ENCODE data around the gene SYT2.

Gene SYT2

DNA sequence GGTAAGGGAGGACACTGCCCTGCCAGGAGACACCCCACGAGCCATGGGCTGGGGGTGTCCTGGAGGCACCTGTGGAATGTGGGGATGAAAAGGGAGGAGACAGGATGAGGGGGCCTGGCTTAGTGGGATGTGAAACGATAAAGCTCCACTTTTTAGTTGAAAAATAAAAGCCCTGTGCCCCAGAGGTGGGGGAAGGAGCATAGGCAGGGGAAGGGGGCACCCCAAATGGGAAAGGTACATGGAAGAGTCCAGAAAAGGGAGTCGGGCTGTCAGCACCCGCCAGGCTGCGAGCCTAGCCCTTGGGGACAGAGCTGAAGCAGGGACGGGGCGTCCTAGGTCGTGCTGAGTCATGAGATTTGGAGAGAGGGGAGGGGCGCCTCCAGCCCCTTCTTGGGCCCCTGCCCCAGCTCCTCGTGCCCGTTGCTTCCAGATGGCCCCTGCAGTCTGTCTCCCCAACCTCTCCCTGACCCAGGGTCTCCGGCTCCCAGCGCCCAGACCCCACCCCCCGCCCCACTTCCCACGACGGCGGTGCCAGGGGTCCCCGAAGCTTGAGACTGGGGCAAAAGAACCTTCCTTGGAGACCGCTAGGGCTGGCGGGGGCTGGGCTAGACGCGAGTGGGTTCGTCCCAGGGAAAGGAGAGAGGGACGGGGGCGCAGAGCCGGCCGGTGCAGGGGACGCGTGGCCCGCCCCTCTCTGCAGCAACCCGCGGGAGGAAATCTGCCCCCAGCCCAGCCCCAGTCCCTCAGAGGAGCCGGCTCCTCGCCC is 795 bp downstream of the SYT2 start:
- no peak overlapping the region for H3K4me2 ChIP-seq (ENCODE audit: low read length)
- no peaks in the 10 kb centered on the region for H4K20me1 ChIP-seq (ENCODE audit: control insufficient read depth, insufficient read depth, low read depth, low read length)
- H3K27ac ChIP-seq (ENCODE audit: low read depth, low read length): no peak overlapping the region
- H3K4me1 ChIP-seq (ENCODE audit: control insufficient read depth, low read length): no peaks in the 10 kb centered on the region
- H3K27me3 ChIP-seq (ENCODE audit: control insufficient read depth, low read length): peaks cover 28% of the 10 kb centered on the region
- no peaks in the 10 kb centered on the region for H3K36me3 ChIP-seq (ENCODE audit: control insufficient read depth, low read length)
- no peaks in the 10 kb centered on the region for H3K9me2 ChIP-seq (replicated peaks; ENCODE audit: control insufficient read depth, low read length)
- H3F3A ChIP-seq (ENCODE audit: control insufficient read depth, insufficient read depth): no peaks in the 10 kb centered on the region
- H3K9me3 ChIP-seq (ENCODE audit: control insufficient read depth, insufficient read depth, low read length): no peaks in the 10 kb centered on the region
- TF ChIP-seq, protein P1, sequence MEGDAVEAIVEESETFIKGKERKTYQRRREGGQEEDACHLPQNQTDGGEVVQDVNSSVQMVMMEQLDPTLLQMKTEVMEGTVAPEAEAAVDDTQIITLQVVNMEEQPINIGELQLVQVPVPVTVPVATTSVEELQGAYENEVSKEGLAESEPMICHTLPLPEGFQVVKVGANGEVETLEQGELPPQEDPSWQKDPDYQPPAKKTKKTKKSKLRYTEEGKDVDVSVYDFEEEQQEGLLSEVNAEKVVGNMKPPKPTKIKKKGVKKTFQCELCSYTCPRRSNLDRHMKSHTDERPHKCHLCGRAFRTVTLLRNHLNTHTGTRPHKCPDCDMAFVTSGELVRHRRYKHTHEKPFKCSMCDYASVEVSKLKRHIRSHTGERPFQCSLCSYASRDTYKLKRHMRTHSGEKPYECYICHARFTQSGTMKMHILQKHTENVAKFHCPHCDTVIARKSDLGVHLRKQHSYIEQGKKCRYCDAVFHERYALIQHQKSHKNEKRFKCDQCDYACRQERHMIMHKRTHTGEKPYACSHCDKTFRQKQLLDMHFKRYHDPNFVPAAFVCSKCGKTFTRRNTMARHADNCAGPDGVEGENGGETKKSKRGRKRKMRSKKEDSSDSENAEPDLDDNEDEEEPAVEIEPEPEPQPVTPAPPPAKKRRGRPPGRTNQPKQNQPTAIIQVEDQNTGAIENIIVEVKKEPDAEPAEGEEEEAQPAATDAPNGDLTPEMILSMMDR (IDR thresholded peaks at IDR 0.05; ENCODE audit: low read depth, low read length, poor library complexity, severe bottlenecking): no peak
- TF ChIP-seq EZH2phosphoT487 (IDR thresholded peaks at IDR 0.05; ENCODE audit: borderline replicate concordance, low read length): no peak
- H3K4me3 ChIP-seq (ENCODE audit: low read length): no peak overlapping the region
- H3K79me2 ChIP-seq (ENCODE audit: control insufficient read depth, low read length): no peaks in the 10 kb centered on the region

DNA sequence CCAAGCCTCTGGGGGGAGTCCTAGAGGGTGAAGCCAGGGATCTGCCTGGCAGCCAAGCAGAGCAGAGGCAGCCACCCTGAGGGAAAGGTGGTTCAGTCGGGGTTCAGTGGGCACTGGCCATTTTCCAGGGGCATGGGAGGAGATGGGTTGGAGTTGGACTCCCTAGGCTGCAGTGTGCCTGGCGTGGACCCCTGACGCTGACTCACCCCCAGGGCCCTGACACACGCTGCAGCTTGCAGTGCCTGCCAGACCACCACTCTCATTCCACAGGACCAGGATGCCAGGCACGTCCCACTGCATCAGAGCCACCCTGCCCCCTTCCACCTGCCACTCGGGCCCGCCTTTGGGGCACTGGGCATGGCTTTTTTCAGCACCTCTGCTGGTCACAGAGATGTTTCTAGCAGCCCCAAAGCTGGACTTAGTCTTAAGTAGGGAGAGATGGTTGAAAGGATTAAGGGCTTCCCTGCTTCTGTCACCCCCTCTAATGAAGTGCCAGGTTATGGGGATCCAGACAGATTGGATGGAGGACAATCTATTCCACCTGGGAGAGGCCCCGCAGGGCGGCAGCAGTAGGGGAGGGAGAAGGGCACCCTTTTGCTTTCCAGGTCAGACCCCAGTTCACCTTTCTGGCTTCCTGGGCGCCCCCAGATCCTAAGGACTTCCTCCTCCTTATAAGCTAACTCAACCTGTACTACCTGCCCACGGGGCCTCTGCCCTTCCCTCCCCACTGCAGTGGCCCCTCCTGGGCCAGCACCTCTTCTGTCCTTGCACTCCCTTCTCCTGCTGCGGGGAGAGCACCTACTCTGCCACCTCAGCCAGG is 1.6 kb downstream of the SYT2 start:
- Histone ChIP-seq H3K36me3 (ENCODE audit: control insufficient read depth, low read length) (no peaks in the 10 kb centered on the region), H3K9me3 (ENCODE audit: control insufficient read depth, insufficient read depth, low read length) (no peaks in the 10 kb centered on the region), H3F3A (ENCODE audit: control insufficient read depth, insufficient read depth) (no peaks in the 10 kb centered on the region), H3K4me3 (ENCODE audit: low read length) (no peak overlapping the region), H3K4me1 (ENCODE audit: control insufficient read depth, low read length) (no peaks in the 10 kb centered on the region), H3K27me3 (ENCODE audit: control insufficient read depth, low read length) (peaks cover 34% of the 10 kb centered on the region), H3K27ac (ENCODE audit: low read depth, low read length) (no peak overlapping the region), H4K20me1 (ENCODE audit: control insufficient read depth, insufficient read depth, low read depth, low read length) (no peaks in the 10 kb centered on the region), H3K4me2 (ENCODE audit: low read length) (no peak overlapping the region), H3K79me2 (ENCODE audit: control insufficient read depth, low read length) (no peaks in the 10 kb centered on the region), H3K9me2 (replicated peaks; ENCODE audit: control insufficient read depth, low read length) (no peaks in the 10 kb centered on the region)
- TF ChIP-seq, protein P1 (IDR thresholded peaks at IDR 0.05; ENCODE audit: low read depth, low read length, poor library complexity, severe bottlenecking): no peak
- no peak for TF ChIP-seq EZH2phosphoT487 (IDR thresholded peaks at IDR 0.05; ENCODE audit: borderline replicate concordance, low read length)

DNA sequence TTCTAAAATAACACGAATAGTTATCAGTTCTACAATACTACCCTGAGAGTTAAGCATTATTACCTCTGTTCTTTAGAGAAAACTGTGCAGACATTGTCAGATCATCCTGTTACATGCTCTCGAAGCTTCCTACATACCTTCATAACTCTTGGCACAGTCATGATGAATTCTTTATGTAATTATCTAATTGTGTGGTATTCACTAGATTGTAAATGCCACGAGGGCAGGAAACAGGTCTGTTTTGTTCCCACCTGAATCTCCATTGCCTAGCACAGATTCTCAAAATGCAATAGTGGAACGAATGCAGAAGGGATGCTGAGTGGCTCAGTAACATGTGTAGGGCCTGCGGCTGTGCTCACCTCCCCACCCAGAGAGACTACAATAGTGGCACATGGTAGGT is 3.4 kb downstream of the SYT2 start:
- no peaks in the 10 kb centered on the region for H3K9me3 ChIP-seq (ENCODE audit: control insufficient read depth, insufficient read depth, low read length)
- peaks cover 37% of the 10 kb centered on the region for H3K27me3 ChIP-seq (ENCODE audit: control insufficient read depth, low read length)
- H3K36me3 ChIP-seq (ENCODE audit: control insufficient read depth, low read length): no peaks in the 10 kb centered on the region
- no peaks in the 10 kb centered on the region for H4K20me1 ChIP-seq (ENCODE audit: control insufficient read depth, insufficient read depth, low read depth, low read length)
- no peaks in the 10 kb centered on the region for H3K4me1 ChIP-seq (ENCODE audit: control insufficient read depth, low read length)
- H3K9me2 ChIP-seq (replicated peaks; ENCODE audit: control insufficient read depth, low read length): no peaks in the 10 kb centered on the region
- no peaks in the 10 kb centered on the region for H3K79me2 ChIP-seq (ENCODE audit: control insufficient read depth, low read length)
- no peak overlapping the region for H3K4me3 ChIP-seq (ENCODE audit: low read length)
- no peak overlapping the region for H3K27ac ChIP-seq (ENCODE audit: low read depth, low read length)
- TF ChIP-seq, protein P1 (IDR thresholded peaks at IDR 0.05; ENCODE audit: low read depth, low read length, poor library complexity, severe bottlenecking): no peak
- TF ChIP-seq EZH2phosphoT487 (IDR thresholded peaks at IDR 0.05; ENCODE audit: borderline replicate concordance, low read length): no peak
- H3F3A ChIP-seq (ENCODE audit: control insufficient read depth, insufficient read depth): no peaks in the 10 kb centered on the region
- no peak overlapping the region for H3K4me2 ChIP-seq (ENCODE audit: low read length)

All from DOHH2 (cell line).